GM18498 (cell line): Measurements from ENCODE around the gene PACS1.
"Not testable (repeated sequence)": the region's sequence is repeated elsewhere in the genome, so short reads cannot be mapped to it uniquely, and the experiment has no call there.

Experiments used
- ATAC-seq: cut with Tn5 transposase; IDR thresholded peaks from one replicate; pipeline ENCODE4 v1.9.1; 2021; ENCODE audit warnings: mild to moderate bottlenecking, moderate library complexity; ENCODE audit not compliant: unreplicated experiment

Gene PACS1

GRCh38 chr11:66069715-66070603 lies at the start of gene PACS1:
TSS of gene PACS1 (plus strand) at chr11:66070272. CDS start at chr11:66070487, 215 bp downstream.
- peak; percentile 67 for ATAC-seq

GRCh38 chr11:66020618-66021357 lies 49.3 kb upstream of the PACS1 start:
- ATAC-seq: no peak

GRCh38 chr11:66022401-66023185 lies 47.5 kb upstream of the PACS1 start:
- peak; percentile 62 for ATAC-seq

- not testable (repeated sequence) for ATAC-seq
Observed at GRCh38 chr11:66023186-66023440, 47.0 kb upstream of the PACS1 start.

GRCh38 chr11:66026017-66026529 lies 44.0 kb upstream of the PACS1 start, which contains the start of gene CATSPER1:
TSS of gene CATSPER1 (minus strand) at chr11:66026479. CDS start at chr11:66026379, 100 bp downstream.
- no peak for ATAC-seq

GRCh38 chr11:66032957-66033735 lies 36.9 kb upstream of the PACS1 start:
- no peak for ATAC-seq

- ATAC-seq: no peak
Observed at GRCh38 chr11:66035653-66036333, 34.3 kb upstream of the PACS1 start.

- ATAC-seq: no peak
Observed at GRCh38 chr11:66036334-66036710, 33.8 kb upstream of the PACS1 start.

GRCh38 chr11:66037327-66037726 lies 32.7 kb upstream of the PACS1 start:
- ATAC-seq: no peak

GRCh38 chr11:66039765-66040164 lies 30.3 kb upstream of the PACS1 start:
- ATAC-seq: no peak

- ATAC-seq: no peak
Observed at GRCh38 chr11:66042227-66042995, 27.7 kb upstream of the PACS1 start.

- ATAC-seq: no peak
Observed at GRCh38 chr11:66042996-66043906, 26.8 kb upstream of the PACS1 start.

- no peak for ATAC-seq
Observed at GRCh38 chr11:66044757-66045156, 25.3 kb upstream of the PACS1 start.

- ATAC-seq: peak; percentile 75
Observed at GRCh38 chr11:66045177-66045639, 24.9 kb upstream of the PACS1 start.

- ATAC-seq: no peak
Observed at GRCh38 chr11:66046901-66047300, 23.2 kb upstream of the PACS1 start.

- ATAC-seq: no peak
Observed at GRCh38 chr11:66047541-66048365, 22.3 kb upstream of the PACS1 start.
